GM18951 (cell line): ENCODE measurements around the gene SYF2.
"Not testable (repeated sequence)": the region's sequence is repeated elsewhere in the genome, so short reads cannot be mapped to it uniquely, and the experiment has no call there.

Source experiments
- POLR2A ChIP-seq: IDR thresholded peaks from 4 replicates; pipeline ENCODE4 v1.6.1; 2011; ENCODE audit warnings: mild to moderate bottlenecking; ENCODE audit not compliant: insufficient read length, insufficient read depth; ENCODE audit errors: extremely low read depth
- in situ Hi-C: fragments of 300-500 bp; cut with MboI; formaldehyde crosslinking; loops from one replicate; pipeline ENCODE4 v1.12.0; 2022; ENCODE audit warnings: low sequenced_read_pairs, mixed read lengths, inconsistent platforms; ENCODE audit not compliant: unreplicated experiment

The SYF2 gene

DNA sequence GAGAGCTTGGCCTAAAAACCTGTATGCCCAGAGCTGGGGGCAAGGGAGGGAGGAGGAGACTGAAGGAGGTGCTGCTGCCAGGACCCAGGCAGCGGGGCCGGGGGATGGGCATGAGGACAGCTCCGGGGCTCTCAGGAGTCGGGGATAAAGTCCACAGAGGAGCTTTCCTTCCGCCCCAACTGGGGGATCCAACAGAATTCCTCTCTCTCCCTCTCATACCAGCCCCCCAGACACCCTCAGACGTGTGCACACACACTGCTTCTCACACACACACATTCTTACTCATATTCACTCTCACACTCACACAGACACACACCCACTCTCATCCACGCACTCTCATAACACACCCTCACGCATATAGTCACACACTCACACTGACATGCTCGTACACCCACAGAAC is 39.1 kb downstream of the SYF2 start:
- TF ChIP-seq POLR2A, result no peak
- in situ Hi-C loops, result no loop called here

DNA sequence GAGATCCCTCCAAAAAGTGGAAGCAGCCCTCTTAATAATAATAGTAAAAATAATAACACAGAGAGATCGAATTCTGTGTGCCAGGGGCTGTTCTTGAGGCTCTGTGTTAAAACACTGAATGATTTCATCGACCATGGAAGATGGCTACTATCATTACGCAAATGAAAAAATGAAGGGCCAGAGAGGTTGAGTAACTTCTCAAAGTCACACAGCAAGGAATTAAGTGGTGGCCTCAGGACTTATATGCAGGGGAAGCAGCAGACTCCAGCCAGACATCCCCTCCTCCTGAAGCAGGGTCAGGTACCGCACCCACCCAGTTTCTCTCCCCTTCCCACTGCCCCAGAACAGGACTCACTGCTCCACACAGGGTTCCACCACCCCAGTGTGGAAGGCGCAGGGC is 40.1 kb downstream of the SYF2 start:
- in situ Hi-C loops, result no loop called here

DNA sequence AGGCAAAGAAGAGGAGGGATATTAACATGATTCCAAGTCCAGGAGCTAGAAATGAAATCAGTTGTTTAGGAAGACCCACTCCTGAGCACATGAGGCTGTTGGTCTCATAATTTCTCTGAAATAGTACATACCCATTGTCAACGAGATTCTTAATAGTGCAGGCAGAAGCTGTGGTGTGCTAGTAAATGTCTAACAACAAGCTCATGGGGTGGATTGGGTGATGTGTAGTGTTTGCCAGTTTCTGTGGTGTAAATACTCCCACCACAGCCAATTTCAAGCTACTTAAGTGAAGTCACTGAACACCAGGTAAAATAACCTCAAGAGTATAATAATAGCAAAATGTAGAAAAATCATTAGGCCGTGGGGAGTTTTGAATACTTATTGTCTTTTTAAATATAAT is 42.0 kb downstream of the SYF2 start:
- in situ Hi-C loops, result no loop called here

More for the DNA sequence above, 40.1 kb downstream of the SYF2 start:
- TF ChIP-seq POLR2A, result no peak

DNA sequence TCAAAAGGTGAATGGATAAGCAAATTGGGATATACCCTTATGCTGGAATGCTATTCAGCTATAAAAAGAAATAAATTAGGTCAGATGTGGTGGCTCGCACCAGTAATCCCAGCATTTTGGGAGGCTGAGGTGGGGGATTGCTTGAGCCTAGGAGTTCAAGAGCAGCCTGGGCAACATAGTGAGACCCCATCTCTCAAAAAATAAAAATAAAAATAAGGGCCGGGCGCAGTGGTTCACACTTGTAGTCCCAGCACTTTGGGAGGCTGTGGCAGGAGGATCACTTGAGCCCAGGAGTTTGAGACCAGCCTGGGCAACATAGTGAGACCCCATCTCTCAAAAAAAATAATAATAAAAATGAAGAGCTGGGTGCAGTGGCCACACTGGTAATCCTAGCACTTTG is 44.4 kb downstream of the SYF2 start:
- in situ Hi-C loops, result not testable (repeated sequence)

More for the DNA sequence above, 42.0 kb downstream of the SYF2 start:
- no peak for TF ChIP-seq POLR2A

DNA sequence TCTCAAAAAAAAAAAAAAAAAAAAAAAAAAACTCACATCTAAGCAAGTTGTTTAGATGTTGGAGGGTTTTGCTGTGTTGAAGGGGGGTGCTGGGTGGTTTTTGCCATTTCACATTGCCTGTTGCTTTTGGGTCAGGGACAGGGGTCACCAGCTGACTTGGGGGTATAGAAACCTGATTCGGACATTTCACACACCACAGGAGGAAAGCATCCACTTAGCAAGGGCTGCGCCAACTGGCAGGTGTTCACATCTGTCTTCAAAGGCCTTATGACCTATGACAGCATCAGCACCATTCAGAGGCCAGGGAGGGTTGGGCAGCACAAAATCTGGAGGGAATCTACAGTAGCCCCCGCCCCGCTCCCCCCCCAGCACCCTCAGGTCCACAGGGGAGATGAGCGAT is 45.2 kb downstream of the SYF2 start:
- TF ChIP-seq POLR2A, result no peak
- in situ Hi-C loops, result no loop called here

DNA sequence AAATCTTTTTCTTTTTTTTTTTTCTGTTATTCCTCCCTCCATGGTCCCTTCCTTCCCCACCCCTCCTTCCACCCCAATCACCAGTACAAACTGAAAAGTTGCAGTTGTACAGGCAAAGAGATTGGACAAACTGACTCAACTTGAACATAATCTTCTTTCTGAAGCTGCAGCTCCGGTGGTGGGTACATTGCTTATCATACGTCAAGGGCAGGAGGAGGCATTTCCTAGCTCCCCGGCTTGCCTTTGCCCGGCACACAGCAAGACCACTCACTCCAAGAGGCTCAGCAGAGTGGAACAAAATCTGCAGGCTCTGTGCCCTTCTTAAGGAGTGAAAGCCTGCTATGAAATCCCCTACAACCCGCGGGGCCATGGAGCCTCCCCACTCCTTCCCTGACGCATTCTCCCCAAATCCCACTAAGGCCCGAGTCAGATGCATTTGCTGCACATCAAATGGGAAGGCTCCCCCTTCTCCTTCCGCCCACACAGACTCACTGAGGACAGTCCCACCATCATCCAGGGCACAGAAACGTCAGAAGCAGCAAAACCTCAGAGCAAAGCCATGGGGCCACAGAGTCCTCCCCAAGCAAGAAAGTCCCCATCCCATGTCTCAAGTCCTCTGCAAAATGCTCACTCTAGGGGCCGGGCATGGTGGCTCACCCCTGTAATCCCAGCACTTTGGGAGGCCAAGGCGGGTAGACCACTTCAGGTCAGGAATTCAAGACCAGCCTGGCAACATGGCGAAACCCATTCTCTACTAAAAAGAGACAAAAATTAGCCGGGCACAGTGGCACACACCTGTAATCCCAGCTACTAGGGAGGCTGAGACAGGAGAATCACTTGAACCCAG is 45.9 kb downstream of the SYF2 start:
- TF ChIP-seq POLR2A, result no peak
- in situ Hi-C loops, result no loop called here

DNA sequence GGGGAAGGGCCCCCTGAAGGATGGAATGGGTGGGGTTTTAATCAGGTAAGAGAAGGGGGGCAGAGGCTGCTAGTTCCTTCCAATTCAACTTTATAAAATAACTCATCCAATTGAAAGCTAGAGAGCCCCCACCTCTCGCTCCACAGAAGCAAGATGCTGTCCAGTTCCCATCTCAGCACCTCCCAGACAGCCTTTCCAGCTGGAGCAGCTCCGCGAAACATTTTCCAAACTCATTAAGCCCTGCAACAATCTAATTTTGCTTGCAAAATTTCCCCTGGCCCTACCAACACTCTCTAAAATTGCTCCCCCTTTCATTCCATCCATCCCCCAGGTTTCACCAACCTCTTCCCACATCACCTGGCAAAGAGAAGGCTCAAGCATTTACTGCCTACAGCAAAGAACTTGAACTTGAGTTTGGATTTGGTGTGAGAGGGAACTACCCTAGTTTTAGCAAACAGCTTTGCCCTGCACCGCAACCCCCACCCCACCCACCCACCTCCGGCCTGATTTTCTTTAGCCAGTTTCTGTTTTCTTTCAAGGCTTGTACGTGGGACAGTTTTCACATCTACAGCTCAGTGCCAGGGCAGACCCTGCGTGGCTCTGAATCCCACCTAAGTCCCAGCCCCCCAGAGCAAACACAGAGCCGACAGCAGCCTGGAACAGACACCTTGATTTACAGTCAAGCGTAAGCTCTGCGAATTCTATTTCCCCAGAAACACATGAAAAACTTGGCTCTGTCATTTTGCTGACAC is 46.7 kb downstream of the SYF2 start:
- TF ChIP-seq POLR2A, result no peak
- in situ Hi-C loops, result no loop called here

DNA sequence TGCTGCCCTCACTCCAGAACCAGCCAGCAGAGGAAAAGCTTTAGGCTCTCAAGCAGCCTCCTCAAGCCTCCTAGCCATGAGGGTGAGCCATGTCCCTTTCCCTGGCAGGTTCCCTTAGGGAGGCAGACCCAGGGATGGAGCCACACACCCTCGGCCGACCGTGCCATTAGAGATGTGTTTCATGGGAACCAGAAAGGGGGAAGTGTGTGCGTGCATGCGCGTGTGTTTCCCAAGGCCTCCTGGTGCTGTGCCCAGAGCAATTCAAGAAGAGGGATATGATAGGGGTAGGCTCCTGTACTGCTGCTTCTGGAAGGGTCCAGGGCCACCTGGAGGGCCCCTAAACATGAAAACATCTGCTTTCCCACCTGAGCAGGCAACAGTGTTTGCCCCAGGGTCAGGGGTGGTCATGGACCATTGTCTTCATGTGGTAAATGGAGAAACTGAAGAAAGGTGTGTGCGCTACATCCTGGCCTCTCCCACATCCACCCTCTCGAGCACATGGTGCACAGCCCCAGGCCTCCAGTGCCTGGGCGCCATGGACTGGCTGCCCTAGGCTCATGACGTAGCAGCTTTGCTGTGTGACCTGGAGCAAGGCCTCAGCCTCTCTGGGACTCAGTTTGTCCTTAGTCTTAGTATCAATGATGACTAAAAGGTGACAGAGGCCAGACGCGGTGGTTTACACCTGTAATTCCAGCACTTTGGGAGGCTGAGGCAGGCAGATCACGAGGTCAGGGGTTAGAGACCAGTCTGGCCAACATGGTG is 48.1 kb downstream of the SYF2 start:
- TF ChIP-seq POLR2A, result no peak

DNA sequence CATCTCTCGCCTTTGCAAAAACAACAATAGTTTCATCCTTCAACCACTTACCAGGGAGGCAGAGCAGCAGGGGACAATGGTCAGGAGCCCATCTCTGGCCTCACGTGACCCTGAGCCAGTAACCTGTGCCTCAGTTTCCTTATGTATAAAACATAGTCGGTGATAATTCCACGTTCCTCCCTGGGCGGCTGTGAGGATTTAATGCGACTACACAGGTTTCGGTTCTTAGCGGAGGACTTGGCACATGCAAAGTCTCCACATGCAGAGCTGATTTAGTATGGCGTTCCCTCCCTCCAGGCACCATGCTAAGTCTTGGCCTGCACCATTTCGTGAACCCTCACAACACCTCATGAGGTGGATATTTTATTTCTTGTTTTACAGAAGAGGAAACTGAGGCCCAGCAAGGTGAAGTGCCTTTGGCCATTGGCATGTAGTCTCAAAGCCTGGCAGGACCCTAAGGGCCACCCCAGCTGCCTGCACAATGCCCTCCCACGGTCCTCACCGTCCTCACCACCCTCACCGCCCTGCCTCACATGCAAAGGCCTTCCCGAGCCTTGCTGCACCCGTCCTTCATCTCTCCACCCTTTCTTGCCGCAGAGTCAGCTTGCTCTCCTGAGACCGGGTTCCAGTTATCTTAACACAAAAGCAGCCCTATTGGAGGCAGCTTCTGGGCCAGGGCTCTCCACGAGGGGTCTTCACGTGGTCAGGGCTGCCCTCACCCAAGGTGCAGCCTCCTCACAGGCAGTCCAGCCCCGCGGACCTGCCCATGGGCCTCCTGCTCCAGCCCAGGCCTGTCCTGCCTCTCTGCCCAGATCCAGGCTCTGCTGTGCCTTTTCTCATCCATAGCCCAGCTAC is 48.9 kb downstream of the SYF2 start:
- in situ Hi-C loops, result no loop called here
- no peak for TF ChIP-seq POLR2A

More for the DNA sequence above, 48.1 kb downstream of the SYF2 start:
- in situ Hi-C loops, result no loop called here

DNA sequence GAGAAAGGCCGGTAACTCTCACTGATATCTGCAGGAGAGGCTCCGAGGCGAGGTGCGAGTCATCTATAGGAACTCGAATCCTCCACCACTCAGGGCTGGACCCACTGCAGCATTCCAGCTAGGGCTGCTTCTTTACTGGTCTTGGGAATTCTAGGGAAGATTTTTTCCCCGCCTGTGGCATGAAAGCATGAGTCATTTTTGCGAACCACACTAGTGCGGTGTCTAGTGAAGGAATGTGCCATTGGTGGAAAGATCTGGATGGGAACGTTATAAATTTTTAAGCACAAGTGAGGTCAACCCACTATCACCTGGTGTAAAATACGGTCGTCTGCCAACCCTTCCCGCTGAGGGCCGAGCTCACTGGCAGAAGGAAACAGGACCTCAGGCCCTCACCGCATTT is 49.7 kb downstream of the SYF2 start:
- in situ Hi-C loops, result no loop called here
- no peak for TF ChIP-seq POLR2A

DNA sequence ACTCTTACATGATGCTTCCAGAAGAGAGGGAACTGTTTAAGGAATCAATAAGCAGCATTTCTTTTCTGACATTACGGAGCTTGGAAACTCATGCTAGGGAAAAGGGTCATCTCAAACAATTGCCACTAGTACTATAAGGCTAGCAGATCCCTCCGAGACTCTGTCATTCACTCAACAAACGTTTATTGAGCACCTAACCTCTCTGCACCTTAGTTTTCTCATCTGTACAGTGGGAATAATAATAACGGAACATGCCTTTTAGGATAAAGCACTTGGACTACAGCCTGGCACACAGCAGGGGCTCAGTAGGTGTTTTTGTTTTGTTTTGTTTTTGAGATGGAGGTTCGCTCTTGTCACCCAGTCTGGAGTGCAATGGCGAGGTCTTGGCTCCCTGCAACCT is 51.3 kb downstream of the SYF2 start:
- in situ Hi-C loops, result no loop called here
- no peak for TF ChIP-seq POLR2A

DNA sequence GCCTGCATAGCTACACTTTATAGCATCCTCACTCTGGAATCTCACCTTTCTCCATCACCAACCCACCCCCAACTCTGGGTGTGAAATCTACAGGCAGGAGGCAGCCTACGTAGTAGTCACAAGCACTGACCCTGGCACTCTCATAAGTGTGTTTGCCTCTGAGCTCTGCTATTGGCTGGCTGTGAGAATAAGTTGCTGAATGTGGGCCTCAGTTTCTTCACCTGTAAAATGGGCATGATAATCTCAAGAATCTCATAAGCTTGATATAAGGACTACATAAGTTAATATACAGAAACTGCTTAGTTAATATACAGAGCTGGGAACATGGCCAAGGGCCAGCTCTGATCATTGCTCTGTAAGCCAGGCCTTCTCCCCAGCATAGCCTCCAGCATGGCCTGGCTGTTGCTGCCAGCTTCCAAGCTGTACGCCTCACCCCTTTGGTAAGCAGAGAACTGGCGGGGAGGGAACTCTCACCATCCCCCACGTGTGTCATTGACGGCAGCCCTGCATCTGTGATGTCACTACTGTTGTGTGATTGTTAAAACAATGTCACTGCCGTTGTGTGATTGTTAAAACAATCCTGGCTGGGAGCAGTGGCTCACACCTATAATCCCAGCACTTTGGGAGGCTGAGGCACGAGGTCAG is 53.3 kb downstream of the SYF2 start:
- in situ Hi-C loops, result no loop called here
- TF ChIP-seq POLR2A, result no peak
